Stimulated activated CD4-positive, alpha-beta T cell treated with anti-CD3 and anti-CD28 coated beads, Interleukin-4, amount 100 ng/mL, for 24 hours (primary cell): ENCODE measurements around the gene BTF3.
"Not testable (repeated sequence)": the region's sequence is repeated elsewhere in the genome, so short reads cannot be mapped to it uniquely, and the experiment has no call there.

Experiments used
- DNase-seq: peaks from one replicate; pipeline ENCODE4 v3.0.0-alpha.2; 2020

BTF3 gene

DNA sequence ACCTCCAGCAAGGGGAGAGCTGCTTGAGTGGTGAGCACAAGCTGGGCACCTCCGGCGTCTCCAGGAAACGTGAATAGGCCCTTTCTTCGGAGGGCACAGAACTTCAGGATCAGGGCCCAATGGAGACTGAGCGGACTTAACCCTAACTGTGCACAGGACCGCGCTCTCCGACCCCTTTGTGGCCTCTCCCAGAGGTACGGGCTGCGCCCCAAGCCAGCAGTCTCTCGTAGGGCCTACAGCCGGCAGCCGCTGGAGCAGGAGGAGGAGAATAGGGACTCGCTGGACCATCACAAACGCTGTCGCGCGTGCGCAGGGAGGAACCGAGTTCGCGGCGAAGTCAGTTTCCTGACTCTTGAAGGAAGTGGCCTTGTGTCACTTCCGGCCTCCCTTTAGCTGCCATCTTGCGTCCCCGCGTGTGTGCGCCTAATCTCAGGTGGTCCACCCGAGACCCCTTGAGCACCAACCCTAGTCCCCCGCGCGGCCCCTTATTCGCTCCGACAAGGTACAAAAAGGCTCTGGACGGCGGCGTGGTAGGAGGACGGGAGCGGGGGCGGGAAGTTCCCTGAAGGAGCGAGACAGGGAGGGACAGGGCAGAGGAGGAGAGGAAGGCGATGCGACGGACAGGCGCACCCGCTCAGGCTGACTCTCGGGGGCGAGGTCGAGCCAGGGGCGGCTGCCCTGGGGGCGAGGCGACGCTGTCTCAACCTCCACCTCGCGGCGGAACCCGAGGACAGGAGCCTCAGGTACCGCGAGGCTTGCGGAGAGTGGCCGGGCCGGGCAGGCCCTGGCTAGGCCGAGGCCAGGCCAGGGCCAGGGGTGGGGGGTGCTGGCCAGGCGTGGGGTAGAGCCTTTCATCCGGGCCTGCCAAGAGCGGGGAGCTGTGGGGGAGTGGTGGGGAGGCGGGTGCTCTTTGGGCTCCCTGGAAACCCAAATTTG lies at the start of gene BTF3:
BTF3 (plus strand) TSS at position 386 of the 936 bp plus-strand sequence; CDS start at position 612, 226 bp downstream.
- DNase-seq = peak; percentile 95

DNA sequence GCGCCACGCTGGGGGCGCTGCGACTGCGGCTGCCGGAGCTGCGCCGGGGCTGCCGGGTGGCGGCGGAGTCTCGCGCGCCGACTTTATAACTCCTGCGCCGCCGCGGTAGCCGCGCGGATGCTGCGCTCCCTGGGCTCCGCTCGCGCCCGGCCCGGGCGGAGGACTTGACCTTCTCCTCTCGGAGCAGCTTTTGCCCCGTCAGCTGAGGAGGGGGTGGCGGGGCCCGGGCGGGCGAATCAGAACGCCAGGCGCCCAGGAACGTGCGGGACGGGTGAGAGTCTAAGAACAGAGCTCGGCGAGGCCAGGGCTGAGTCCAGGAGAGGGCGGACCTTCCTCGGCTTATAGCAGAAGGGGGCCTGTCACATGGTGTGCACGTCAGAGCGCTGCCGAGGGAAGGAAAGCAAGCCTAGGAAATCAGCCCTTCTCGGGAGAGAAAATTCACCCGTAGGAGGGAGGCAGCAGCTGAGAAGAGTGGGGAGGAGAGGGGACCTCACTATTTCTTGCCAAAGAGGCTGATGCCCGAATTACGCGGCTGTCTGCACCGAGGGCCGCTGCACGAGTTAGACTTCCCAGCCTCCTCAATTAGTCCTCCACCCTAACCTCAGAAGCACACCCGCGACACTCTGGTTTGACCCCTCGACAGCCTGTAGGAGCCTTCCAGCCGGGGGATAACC lies 49.6 kb upstream of the BTF3 start, which contains the start of gene FOXD1:
FOXD1 (minus strand) TSS at position 315 of the 674 bp plus-strand sequence. CDS start 415 bp downstream, outside the sequence.
- DNase-seq = peak; percentile 38

DNA sequence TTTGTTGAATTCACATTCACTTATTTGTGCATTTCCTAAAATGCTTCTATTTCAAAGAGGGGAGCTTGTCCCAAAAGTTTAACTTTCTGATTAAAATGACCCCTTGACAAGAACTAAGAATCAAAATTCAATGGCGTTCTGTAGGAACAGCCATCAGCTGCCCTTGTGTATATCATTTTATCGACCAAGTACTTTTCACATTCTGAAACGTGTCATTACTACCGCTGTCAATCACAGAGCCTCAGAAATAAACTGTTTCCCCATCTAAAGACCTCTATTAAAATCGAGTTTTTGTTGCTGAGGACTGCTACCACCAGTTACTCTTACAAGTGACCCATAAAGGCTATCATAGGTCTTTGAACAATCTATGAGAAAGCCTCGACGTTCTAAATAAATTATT lies 48.1 kb upstream of the BTF3 start:
- no peak for DNase-seq

DNA sequence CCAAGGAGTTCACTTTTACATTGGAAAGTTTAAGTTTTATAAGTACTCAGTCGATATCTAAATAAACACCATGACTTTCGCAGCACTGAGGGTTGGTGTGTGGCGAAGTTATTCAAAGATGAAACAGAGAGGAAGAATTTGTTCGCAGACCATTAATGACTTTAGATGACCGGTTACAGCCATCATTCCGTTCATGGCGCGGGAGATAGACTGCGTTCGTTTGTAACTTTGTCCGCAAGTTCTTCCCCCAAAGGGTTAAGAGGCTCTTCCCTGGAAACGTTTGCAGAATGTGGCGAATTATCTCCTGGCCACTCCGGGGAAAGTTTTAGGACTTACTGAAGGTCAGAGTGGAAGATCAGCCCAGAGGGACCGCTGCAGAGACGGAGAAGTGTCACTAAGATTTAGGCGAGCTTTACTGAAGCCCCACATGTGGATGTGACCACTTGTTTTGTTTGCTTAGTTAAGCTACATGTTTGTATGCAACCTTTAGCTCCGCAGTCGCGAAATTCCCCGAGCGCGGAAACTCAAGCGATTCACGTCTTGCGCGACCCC lies 47.5 kb upstream of the BTF3 start:
- DNase-seq = no peak

DNA sequence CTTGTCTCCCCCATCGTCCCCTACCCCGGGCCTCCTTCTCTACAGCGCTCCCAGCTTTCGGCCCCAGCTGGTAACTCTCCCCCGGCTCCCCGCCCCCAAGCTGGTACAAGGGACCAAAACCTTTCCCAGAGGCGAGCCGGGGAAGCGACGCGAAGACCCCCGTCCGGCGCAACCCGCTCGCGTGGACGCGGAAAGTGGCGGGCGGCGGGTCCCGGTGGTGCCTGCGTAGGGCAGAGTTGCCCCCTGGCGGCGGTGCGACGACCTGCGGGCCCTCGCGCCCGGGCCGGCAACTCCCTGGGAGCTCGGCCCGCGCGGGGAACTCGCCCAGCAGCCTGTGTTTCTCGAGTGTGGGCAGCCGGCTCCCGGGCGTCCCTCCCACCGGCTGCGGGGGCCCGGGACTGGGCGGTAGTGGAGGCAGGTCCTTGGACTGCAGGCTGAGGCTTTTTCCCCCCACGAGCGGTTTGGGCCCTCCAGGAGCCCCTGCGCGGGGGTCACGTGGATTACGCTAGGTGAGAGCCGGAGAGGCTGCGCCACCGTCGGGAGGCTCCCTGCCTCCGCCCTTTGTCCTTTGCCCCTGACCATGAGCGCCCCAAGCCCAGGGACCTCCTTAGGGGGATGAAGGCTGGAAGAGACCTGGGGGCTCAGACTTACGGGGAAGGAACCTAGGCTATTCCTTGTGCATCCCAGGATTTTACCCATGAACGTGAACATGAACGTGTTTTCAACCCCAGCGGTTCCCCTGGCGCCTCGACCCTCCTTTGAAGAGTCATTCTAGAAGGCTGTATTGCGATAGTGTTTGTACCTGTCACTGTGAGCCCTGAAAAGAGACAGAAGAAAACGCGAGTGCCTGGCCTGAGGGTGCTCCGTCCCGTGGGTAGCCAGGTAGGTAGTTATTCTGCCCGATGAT lies 46.8 kb upstream of the BTF3 start:
- peak; percentile 61 for DNase-seq

DNA sequence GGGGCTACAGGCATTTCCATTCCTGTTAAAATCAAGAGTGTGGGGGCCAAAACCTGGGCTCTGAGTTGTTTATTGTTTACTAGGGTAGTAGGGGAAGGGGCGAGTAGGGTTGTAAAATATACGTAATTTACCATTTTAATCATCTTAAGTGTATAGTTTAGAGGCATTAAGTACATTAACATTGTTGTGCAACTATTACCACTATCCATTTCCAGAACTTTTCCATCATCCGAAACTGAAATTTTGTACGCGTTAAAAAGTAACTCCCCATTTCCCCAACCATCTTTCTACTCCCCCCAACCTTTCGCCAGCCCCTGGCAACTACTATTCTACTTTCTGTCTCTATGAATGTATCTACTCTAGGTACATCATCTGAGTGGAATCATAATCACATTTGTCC lies 46.0 kb upstream of the BTF3 start:
- no peak for DNase-seq

DNA sequence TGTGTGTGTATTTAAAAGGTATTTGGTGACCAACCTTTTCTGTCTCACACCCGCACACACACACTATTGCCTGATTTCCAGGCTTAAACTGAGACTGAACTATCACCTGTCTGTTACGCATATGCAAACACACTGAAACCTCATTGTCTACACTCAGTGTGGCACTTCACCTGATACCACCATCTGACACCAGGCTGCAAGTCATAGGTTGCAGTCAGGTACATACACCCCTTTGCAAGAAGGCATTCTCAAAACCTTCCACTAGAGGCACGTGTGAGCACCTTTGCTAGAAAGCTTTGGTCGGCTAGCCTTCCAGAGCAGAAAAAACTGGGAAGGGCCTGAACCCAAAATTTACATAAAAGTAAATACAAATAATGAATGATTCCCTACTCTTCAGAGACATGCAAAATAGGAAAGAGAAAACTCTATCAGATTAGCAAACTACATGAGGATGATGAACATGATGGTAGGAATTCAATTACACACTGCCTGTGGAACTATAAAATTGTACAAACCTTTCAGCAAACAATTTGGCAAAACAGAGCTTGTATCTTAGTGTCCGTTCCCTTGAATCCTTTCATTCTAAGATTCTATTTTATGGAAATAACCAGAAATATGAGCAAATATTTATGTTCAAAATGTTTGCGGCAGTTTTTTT lies 43.7 kb upstream of the BTF3 start:
- peak; percentile 50 for DNase-seq

DNA sequence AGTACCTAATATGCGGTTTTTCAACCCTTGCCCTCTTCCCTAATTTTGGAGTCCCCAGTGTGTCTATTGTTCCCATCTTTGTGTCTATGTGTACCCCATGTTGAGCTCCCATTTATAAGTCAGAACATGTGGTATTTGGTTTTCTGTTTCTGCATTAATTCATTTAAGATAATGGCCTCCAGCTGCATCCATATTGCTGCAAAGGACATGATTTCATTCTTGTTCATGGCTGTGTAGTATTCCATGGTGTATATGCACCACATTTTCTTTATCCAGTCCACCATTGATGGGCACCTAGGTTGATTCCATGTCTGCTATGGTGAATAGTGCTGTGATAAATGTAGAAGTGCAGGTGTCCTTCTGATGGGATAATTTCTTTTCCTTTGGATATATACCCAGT lies 41.8 kb upstream of the BTF3 start:
- DNase-seq = not testable (repeated sequence)

DNA sequence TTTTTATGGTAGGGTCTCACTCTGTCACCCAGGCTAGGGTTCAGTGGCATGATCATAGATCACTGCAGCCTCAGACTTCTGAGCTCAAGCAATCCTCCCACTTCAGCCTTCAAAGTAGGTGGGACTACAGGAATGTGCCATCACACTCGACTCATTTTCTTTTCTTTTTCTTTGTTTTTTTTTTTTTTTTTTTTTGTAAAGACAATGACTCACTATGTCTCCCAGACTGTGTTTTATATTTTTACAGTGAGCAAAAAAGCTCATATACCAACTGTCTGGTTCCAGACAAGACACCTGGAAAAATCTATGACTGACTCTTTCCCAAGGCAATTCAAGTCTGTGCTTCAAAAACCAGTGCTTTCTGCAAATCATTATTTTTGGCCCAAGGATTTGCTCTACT lies 38.9 kb upstream of the BTF3 start:
- no peak for DNase-seq

DNA sequence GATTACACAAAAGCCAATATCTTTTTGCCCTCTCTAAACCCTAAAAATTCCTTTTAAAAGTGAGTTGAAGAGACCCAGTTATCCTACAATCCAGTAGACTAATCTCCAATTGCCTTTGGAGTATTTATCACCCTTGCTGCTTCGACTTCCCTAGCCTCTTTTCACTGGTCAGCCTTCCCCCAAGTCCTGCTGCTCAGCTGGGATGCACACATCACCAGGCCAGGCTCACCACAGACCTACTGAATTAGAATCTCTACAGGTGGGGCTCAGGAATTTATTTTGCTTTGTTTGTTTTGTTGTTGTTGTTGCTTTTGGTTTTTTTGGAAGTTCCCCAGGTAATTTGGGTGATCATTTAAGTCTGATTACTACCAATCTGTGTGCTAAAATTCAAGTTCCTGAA lies 38.1 kb upstream of the BTF3 start:
- no peak for DNase-seq

DNA sequence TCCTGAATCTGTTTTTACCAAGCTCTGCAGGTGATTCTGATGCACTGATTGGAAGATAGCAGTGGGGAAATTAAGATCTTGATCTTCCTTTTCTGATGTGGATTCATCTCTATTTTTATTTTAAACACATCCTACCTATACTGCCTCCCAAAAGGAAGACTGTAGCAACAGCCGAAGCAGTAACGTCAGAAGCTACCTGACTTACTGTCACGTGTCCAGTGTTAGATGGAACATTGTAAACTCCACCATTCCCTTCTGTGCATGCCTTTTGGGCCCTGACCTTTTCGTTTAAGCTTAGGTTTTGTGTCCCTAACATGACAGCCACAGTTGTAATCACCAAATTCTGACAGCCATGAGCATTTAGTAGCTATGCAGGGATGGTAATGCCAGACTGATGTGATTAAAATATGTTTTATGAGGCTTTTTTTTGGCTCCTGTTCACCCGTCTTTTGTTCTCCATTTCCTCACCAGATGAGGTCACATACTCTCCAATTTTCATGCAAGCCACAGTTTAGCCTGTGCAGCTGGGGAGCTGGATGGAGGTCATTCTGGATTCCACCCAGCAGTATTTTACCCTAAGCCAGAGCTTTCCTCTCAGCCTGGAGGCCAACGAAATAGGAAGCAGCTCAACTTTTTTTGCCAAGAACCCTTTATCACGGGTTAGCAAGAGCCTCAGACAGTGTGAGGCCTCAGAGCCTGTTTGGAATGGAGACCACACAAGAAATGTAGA lies 34.1 kb upstream of the BTF3 start:
- DNase-seq = no peak

DNA sequence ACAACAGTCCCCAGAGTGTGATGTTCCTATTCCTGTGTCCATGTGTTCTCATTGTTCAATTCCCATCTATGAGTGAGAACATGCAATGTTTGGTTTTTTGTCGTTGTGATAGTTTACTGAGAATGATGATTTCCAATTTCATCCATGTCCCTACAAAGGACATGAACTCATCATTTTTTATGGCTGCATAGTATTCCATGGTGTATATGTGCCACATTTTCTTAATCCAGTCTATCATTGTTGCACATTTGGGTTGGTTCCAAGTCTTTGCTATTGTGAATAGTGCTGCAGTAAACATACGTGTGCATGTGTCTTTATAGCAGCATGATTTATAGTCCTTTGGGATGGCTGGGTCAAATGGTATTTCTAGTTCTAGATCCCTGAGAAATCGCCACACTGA lies 29.6 kb upstream of the BTF3 start:
- not testable (repeated sequence) for DNase-seq

DNA sequence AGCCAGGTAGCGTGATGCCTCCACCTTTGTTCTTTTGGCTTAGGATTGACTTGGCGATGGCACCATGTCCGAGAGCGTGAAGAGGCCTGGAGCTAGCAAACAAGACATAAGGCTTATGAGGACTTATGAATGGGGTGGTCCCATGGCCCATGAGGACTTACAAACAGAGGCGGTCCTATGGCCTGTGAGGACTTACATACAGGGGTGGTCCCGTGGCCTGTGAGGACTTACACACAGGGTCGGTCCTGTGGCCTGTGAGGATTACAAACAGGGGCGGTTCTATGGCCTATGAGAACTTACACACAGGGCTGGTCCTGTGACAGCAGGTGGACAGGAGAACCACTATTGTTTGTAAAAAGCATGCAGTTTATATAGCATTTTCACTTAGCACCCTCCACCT lies 28.4 kb upstream of the BTF3 start:
- no peak for DNase-seq

DNA sequence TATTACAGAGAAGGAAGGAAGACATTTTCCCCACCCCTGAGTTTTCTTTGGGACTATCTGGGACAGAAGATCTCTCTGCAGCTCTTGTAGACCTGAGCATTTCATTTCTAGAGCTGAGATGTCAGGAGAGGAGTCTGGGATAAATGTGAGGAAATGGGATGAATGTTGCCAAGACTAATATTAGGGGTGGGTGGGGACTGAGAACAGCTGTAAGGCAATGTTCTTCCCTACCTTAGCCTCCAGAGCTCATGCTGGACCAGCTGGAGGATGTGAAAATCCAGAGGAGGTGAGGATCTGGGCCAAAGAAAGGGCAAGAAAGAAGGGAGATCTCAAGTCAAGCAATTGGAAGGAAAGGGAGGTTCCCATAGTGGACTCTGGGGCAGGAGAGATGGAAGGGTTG lies 26.6 kb upstream of the BTF3 start:
- DNase-seq = no peak

DNA sequence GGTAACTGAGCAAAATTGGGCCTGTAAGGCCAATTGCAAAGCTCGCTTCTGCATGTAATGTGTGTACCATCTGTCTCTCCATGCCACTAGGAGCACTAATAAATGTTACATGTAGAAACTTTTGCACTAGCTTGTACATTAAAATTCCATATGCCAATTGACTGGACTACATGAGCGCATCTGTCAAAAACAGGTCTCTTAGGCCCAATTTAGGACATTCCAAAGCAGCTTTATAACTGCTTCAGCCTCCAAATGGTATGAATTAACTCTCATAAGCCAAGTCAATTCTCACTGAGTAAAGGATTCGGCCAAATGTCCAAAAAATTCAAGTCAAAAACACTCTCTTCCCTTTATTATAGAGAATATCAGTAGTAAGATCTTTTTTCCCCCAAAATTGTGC lies 26.1 kb upstream of the BTF3 start:
- DNase-seq = no peak

DNA sequence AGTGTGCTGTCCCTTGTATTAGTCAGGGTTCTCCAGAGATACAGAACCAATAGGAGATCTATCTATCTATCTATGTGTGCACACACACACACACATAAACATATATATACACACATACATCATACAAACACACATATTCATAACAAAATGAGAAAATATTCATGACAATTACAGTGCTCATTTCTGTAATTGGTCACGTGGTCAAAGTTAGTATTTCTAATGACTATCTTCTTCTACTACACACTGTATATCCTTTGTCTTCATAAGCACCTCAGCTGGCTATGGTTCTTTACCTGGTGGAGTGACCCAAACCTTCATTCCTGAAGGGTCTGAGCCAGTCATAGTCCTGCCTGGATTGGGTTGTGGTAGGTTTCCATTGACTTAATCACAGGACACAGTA lies 17.7 kb upstream of the BTF3 start:
- no peak for DNase-seq

DNA sequence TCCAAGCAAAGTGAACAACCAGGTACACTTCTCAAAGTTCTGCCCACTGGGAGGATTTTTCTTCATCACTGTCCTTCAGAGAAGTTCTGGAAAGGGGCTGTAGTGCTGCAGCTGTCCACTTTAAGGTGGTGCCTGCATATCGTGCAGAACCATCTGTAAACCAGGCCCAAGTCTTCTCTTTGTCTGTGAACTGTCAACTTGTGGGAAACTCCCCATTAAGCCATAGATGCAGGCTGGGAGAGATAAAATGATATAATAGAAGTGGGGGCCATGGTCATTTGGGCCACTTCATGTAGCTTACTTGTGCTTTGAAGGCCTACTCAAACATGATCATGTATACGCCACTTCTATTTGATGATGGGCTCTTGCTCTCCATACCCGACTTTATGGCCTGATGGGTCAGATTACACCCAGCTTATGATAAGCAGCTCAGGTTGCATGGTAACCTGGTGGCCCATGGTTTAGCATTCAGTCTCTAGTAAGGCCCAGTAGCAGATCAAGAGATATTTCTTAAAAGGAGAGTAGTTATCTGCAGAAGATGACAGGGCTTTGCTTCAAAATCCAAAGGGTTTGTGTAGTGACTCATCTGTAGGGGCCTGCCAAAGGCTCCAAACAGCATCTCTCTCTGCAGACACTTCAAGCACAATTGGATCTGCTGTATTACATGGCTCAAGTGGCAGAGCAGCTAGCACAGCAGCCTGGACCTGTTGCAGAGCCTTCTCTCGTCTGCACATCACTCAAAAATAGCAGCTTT lies 15.7 kb upstream of the BTF3 start:
- DNase-seq = no peak

DNA sequence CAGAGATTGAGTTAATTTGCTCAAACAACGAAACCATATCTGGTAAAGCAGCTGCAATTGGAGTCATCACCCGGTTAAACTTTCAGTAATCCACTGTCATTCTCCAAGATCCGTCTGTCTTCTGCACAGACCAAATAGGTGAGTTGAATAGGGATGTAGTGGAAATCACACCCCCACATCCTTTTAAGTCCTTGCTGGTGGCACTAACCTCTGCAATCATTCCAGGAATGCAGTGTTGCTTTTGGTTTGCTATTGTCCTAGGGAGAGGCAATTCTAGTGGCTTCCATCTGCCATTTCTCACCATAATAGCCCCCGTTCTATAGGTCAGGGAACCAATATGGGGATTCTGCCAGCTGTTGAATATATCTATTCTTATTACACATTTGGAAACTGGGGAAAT lies 14.6 kb upstream of the BTF3 start:
- DNase-seq = no peak

DNA sequence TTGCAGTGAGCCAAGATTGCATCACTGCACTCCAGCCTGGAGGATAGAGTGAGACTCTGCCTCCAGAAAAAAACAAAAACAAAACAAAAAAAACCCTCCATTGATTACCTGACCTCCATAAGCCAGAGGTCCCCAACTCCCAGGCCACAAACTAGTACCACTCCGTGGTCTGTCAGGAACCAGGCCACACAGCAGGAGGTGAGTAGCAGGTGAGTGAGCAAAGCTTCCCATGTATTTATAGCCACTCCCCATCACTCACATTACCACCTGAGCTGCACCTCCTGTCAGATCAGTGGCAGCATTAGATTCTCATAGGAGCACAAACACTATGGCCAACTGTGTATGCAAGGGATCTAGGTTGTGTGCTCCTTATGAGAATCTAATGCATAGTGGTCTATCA lies 13.7 kb upstream of the BTF3 start:
- DNase-seq = no peak

DNA sequence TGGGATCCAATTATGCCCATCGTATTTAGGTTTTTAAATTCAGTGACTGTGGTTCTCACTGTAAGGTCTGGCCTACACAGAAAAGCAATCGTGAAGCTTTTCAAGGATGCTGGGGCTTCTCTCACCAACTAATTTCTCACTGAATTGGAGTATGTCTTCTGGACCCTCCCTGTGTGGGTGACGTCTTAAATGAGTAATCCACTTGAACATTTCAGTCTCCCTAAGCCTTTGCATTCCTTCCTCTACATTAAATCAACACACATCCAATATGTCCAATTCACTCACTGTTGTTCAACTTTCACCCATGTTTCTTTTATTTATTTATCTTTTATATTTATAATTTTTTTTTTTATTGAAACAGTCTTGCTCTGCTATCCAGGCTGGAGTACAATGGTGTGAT lies 12.5 kb upstream of the BTF3 start:
- DNase-seq = no peak
